DOHH2 (cell line): Measurements from ENCODE around the gene IL1RL2.

Experiments
- H3F3A ChIP-seq: fragments of 200-600 bp; sonication (generic), shearing (Covaris generic); 2 replicates; pipeline ENCODE4 v1.6.0; 2016; ENCODE audit warnings: antibody characterized with exemption, mild to moderate bottlenecking; ENCODE audit not compliant: control insufficient read depth, insufficient read depth
- H3K27ac ChIP-seq: fragments of 200-600 bp; sonication (generic); 2 replicates; pipeline ENCODE4 v1.5.1; 2014; ENCODE audit warnings: low read depth, mild to moderate bottlenecking, low read length, moderate library complexity
- H3K27me3 ChIP-seq: fragments of 200-600 bp; sonication (generic); 2 replicates; pipeline ENCODE4 v1.6.1; 2014; ENCODE audit warnings: mild to moderate bottlenecking, low read length, mixed read lengths; ENCODE audit not compliant: control insufficient read depth
- H3K36me3 ChIP-seq: fragments of 200-600 bp; sonication (generic); 2 replicates; pipeline ENCODE4 v1.6.1; 2014; ENCODE audit warnings: mild to moderate bottlenecking, low read length, moderate library complexity, mixed read lengths; ENCODE audit not compliant: control insufficient read depth
- H3K4me1 ChIP-seq: fragments of 200-600 bp; sonication (generic); 2 replicates; pipeline ENCODE4 v1.6.1; 2014; ENCODE audit warnings: mild to moderate bottlenecking, low read length, mixed read lengths; ENCODE audit not compliant: control insufficient read depth
- H3K4me2 ChIP-seq: fragments of 200-600 bp; sonication (generic); 2 replicates; pipeline ENCODE4 v1.6.0; 2014; ENCODE audit warnings: mild to moderate bottlenecking, low read length, moderate library complexity
- H3K4me3 ChIP-seq: fragments of 200-600 bp; sonication (generic); 2 replicates; pipeline ENCODE4 v1.5.1; 2014; ENCODE audit warnings: mild to moderate bottlenecking, low read length, mixed read lengths
- H3K79me2 ChIP-seq: fragments of 200-600 bp; sonication (generic); 2 replicates; pipeline ENCODE4 v1.6.1; 2014; ENCODE audit warnings: mild to moderate bottlenecking, low read length, mixed read lengths; ENCODE audit not compliant: control insufficient read depth
- H3K9me2 ChIP-seq: fragments of 200-600 bp; sonication (generic); replicated peaks from 2 replicates; pipeline ENCODE4 v1.6.1; 2014; ENCODE audit warnings: mild to moderate bottlenecking, low read length, mixed read lengths; ENCODE audit not compliant: control insufficient read depth
- H3K9me3 ChIP-seq: fragments of 200-600 bp; sonication (generic); 2 replicates; pipeline ENCODE4 v1.6.1; 2014; ENCODE audit warnings: antibody characterized with exemption, low read length, mixed read lengths; ENCODE audit not compliant: control insufficient read depth, insufficient read depth
- H4K20me1 ChIP-seq: fragments of 200-600 bp; sonication (generic); 2 replicates; pipeline ENCODE4 v1.6.0; 2014; ENCODE audit warnings: low read depth, mild to moderate bottlenecking, antibody characterized with exemption, low read length, moderate library complexity; ENCODE audit not compliant: control insufficient read depth, insufficient read depth
- CTCF ChIP-seq: fragments of 200-600 bp; sonication (generic); IDR thresholded peaks from one replicate; pipeline ENCODE4 v1.5.1; 2014; ENCODE audit warnings: antibody characterized with exemption, mild to moderate bottlenecking, low read depth, low read length; ENCODE audit not compliant: poor library complexity, severe bottlenecking
- EZH2phosphoT487 ChIP-seq: fragments of 200-600 bp; sonication (generic); IDR thresholded peaks from 2 replicates; pipeline ENCODE4 v1.6.1; 2017; ENCODE audit warnings: borderline replicate concordance, mild to moderate bottlenecking, antibody characterized with exemption, low read length, moderate library complexity, mixed read lengths

Gene IL1RL2

GRCh38 chr2:102194609-102195268, 7.9 kb downstream of the IL1RL2 start:
- H3K36me3 ChIP-seq, result no peaks in the 10 kb centered on the region
- H3K4me3 ChIP-seq, result no peak overlapping the region
- H3K27ac ChIP-seq, result no peak overlapping the region
- TF ChIP-seq EZH2phosphoT487, result no peak
- no peaks in the 10 kb centered on the region for H4K20me1 ChIP-seq
- H3K4me2 ChIP-seq, result no peak overlapping the region
- no peaks in the 10 kb centered on the region for H3K9me2 ChIP-seq
- H3K79me2 ChIP-seq, result no peaks in the 10 kb centered on the region
- H3K27me3 ChIP-seq, result no peaks in the 10 kb centered on the region
- no peaks in the 10 kb centered on the region for H3F3A ChIP-seq
- H3K4me1 ChIP-seq, result no peaks in the 10 kb centered on the region
- H3K9me3 ChIP-seq, result no peaks in the 10 kb centered on the region

- H3K4me2 ChIP-seq, result no peak overlapping the region
- no peak for TF ChIP-seq CTCF
- no peaks in the 10 kb centered on the region for H4K20me1 ChIP-seq
- H3K27me3 ChIP-seq, result no peaks in the 10 kb centered on the region
- no peaks in the 10 kb centered on the region for H3F3A ChIP-seq
- H3K4me3 ChIP-seq, result no peak overlapping the region
- H3K9me2 ChIP-seq, result no peaks in the 10 kb centered on the region
- H3K9me3 ChIP-seq, result no peaks in the 10 kb centered on the region
- no peaks in the 10 kb centered on the region for H3K4me1 ChIP-seq
- H3K36me3 ChIP-seq, result no peaks in the 10 kb centered on the region
- no peak overlapping the region for H3K27ac ChIP-seq
- H3K79me2 ChIP-seq, result no peaks in the 10 kb centered on the region
Observed at GRCh38 chr2:102197389-102198137, 10.7 kb downstream of the IL1RL2 start.

GRCh38 chr2:102200539-102200938, 13.7 kb downstream of the IL1RL2 start:
- Histone ChIP-seq H3K27ac (no peak overlapping the region), H3K4me2 (no peak overlapping the region), H3K27me3 (no peaks in the 10 kb centered on the region), H3K36me3 (no peaks in the 10 kb centered on the region), H4K20me1 (no peaks in the 10 kb centered on the region), H3K9me3 (no peaks in the 10 kb centered on the region), H3K9me2 (no peaks in the 10 kb centered on the region), H3K4me3 (no peak overlapping the region), H3K79me2 (no peaks in the 10 kb centered on the region), H3F3A (no peaks in the 10 kb centered on the region), H3K4me1 (no peaks in the 10 kb centered on the region)
- TF ChIP-seq CTCF (no peak), EZH2phosphoT487 (no peak)

- no peaks in the 10 kb centered on the region for H3K27me3 ChIP-seq
- no peak overlapping the region for H3K4me2 ChIP-seq
- TF ChIP-seq EZH2phosphoT487 (no peak), CTCF (no peak)
- no peaks in the 10 kb centered on the region for H3K79me2 ChIP-seq
- no peaks in the 10 kb centered on the region for H3K36me3 ChIP-seq
- H3K9me3 ChIP-seq, result no peaks in the 10 kb centered on the region
- no peaks in the 10 kb centered on the region for H4K20me1 ChIP-seq
- no peak overlapping the region for H3K27ac ChIP-seq
- H3F3A ChIP-seq, result no peaks in the 10 kb centered on the region
- no peak overlapping the region for H3K4me3 ChIP-seq
- H3K9me2 ChIP-seq, result no peaks in the 10 kb centered on the region
- no peaks in the 10 kb centered on the region for H3K4me1 ChIP-seq
Observed at GRCh38 chr2:102204638-102205037, 17.8 kb downstream of the IL1RL2 start.
